KOPT-K1 (cell line): ENCODE results near the gene ZBTB9.
"Not testable (repeated sequence)": the region's sequence is repeated elsewhere in the genome, so short reads cannot be mapped to it uniquely, and the experiment has no call there.

Experiments
- H3K27ac ChIP-seq: fragments of 200-600 bp; sonication (generic); 2 replicates; pipeline ENCODE4 v1.5.1; 2016; ENCODE audit warnings: antibody characterized with exemption, mild to moderate bottlenecking, low read depth, low read length; ENCODE audit not compliant: poor library complexity, severe bottlenecking
- H3K36me3 ChIP-seq: fragments of 200-600 bp; sonication (generic); 2 replicates; pipeline ENCODE4 v1.5.1; 2017; ENCODE audit warnings: antibody characterized with exemption, mild to moderate bottlenecking, low read length, moderate library complexity; ENCODE audit not compliant: insufficient read depth
- H3K9me3 ChIP-seq: fragments of 200-600 bp; sonication (generic); 2 replicates; pipeline ENCODE4 v1.5.1; 2017; ENCODE audit warnings: antibody characterized with exemption, low read length, mild to moderate bottlenecking; ENCODE audit not compliant: insufficient read depth, poor library complexity, severe bottlenecking

Gene ZBTB9

GRCh38 chr6:33459226-33459625 is 4.8 kb downstream of the ZBTB9 start:
- Histone ChIP-seq H3K27ac (no peak overlapping the region), H3K36me3 (peaks cover 15% of the 10 kb centered on the region), H3K9me3 (no peaks in the 10 kb centered on the region)

GRCh38 chr6:33466075-33466735 is 11.8 kb downstream of the ZBTB9 start:
- no peak overlapping the region for H3K27ac ChIP-seq
- peaks cover 13% of the 10 kb centered on the region for H3K9me3 ChIP-seq
- no peaks in the 10 kb centered on the region for H3K36me3 ChIP-seq

- H3K27ac ChIP-seq = no peak overlapping the region
- H3K9me3 ChIP-seq = peaks cover 13% of the 10 kb centered on the region
- H3K36me3 ChIP-seq = no peaks in the 10 kb centered on the region
These were observed 12.7 kb downstream of the ZBTB9 start for GRCh38 chr6:33467091-33467490.

GRCh38 chr6:33469661-33470060 is 15.3 kb downstream of the ZBTB9 start:
- Histone ChIP-seq H3K27ac (no peak overlapping the region), H3K36me3 (no peaks in the 10 kb centered on the region), H3K9me3 (peaks cover 13% of the 10 kb centered on the region)

GRCh38 chr6:33477864-33478263 is 23.5 kb downstream of the ZBTB9 start:
- no peaks in the 10 kb centered on the region for H3K36me3 ChIP-seq
- no peak overlapping the region for H3K27ac ChIP-seq
- no peaks in the 10 kb centered on the region for H3K9me3 ChIP-seq

GRCh38 chr6:33481192-33481591 is 26.8 kb downstream of the ZBTB9 start:
- Histone ChIP-seq H3K9me3 (no peaks in the 10 kb centered on the region), H3K36me3 (no peaks in the 10 kb centered on the region), H3K27ac (no peak overlapping the region)

GRCh38 chr6:33482620-33483019 is 28.2 kb downstream of the ZBTB9 start:
- H3K36me3 ChIP-seq, H3K9me3 ChIP-seq, H3K27ac ChIP-seq: not testable (repeated sequence)

- Histone ChIP-seq H3K36me3 (no peaks in the 10 kb centered on the region), H3K27ac (no peak overlapping the region), H3K9me3 (no peaks in the 10 kb centered on the region)
These were observed 29.3 kb downstream of the ZBTB9 start for GRCh38 chr6:33483678-33484077.

- H3K27ac ChIP-seq, H3K9me3 ChIP-seq, H3K36me3 ChIP-seq: not testable (repeated sequence)
These were observed 30.4 kb downstream of the ZBTB9 start for GRCh38 chr6:33484673-33485262.

- not testable (repeated sequence) for H3K27ac ChIP-seq, H3K9me3 ChIP-seq, H3K36me3 ChIP-seq
These were observed 31.3 kb downstream of the ZBTB9 start for GRCh38 chr6:33485680-33486079.

GRCh38 chr6:33488339-33488738 is 34.0 kb downstream of the ZBTB9 start:
- H3K27ac ChIP-seq = no peak overlapping the region
- no peaks in the 10 kb centered on the region for H3K36me3 ChIP-seq
- no peaks in the 10 kb centered on the region for H3K9me3 ChIP-seq

GRCh38 chr6:33490198-33490597 is 35.8 kb downstream of the ZBTB9 start:
- Histone ChIP-seq H3K36me3 (no peaks in the 10 kb centered on the region), H3K27ac (no peak overlapping the region), H3K9me3 (no peaks in the 10 kb centered on the region)

GRCh38 chr6:33490621-33491020 is 36.2 kb downstream of the ZBTB9 start:
- Histone ChIP-seq H3K9me3 (no peaks in the 10 kb centered on the region), H3K36me3 (no peaks in the 10 kb centered on the region), H3K27ac (no peak overlapping the region)

- no peaks in the 10 kb centered on the region for H3K9me3 ChIP-seq
- no peak overlapping the region for H3K27ac ChIP-seq
- no peaks in the 10 kb centered on the region for H3K36me3 ChIP-seq
These were observed 37.7 kb downstream of the ZBTB9 start for GRCh38 chr6:33492093-33492492.

GRCh38 chr6:33497157-33497556 is 42.8 kb downstream of the ZBTB9 start:
- Histone ChIP-seq H3K27ac (no peak overlapping the region), H3K36me3 (no peaks in the 10 kb centered on the region), H3K9me3 (peaks cover 6% of the 10 kb centered on the region)

- no peaks in the 10 kb centered on the region for H3K36me3 ChIP-seq
- H3K27ac ChIP-seq = no peak overlapping the region
- peaks cover 19% of the 10 kb centered on the region for H3K9me3 ChIP-seq
These were observed 48.1 kb downstream of the ZBTB9 start for GRCh38 chr6:33502486-33502885.
